Cardiac atrium fibroblast (primary cell): ENCODE measurements around the gene RAPGEF2. TPM values are rescaled to one million over a fixed set of nuclear protein-coding genes. Genes with fewer than 3 reads are reported as not detected.

Experiments used
- total RNA-seq: library from RNA; depleted of rRNA; stranded (reverse); fragments of >200 nt; gene quantifications from 2 replicates; pipeline ENCODE4 v1.2.3, GENCODE V29; 2015

RAPGEF2 gene
- 21.8 and 24.9 TPM in 2 replicates for total RNA-seq

GRCh38 chr4:159102622-159103383, at the start of gene RAPGEF2:
RAPGEF2 (plus strand) TSS chr4:159103079; CDS start chr4:159104163, 1,084 bp downstream.

